GM19023 (cell line): ENCODE results near the gene HSP90B1.

Experiments used
- ATAC-seq: cut with Tn5 transposase; IDR thresholded peaks from one replicate; pipeline ENCODE4 v1.9.1; 2021; ENCODE audit warnings: mild to moderate bottlenecking, moderate library complexity; ENCODE audit not compliant: unreplicated experiment

HSP90B1 gene

GRCh38 chr12:103969391-103969790 is 39.2 kb downstream of the HSP90B1 start:
- ATAC-seq: no peak

- no peak for ATAC-seq
Observed at GRCh38 chr12:103973909-103974308, 43.7 kb downstream of the HSP90B1 start.

- ATAC-seq: no peak
Observed at GRCh38 chr12:103975368-103975767, 45.2 kb downstream of the HSP90B1 start.

GRCh38 chr12:103978384-103978982 is 48.3 kb downstream of the HSP90B1 start:
- ATAC-seq: no peak

GRCh38 chr12:103986829-103987228 is 56.6 kb downstream of the HSP90B1 start:
- no peak for ATAC-seq

GRCh38 chr12:103994235-103994634 is 64.0 kb downstream of the HSP90B1 start:
- ATAC-seq: no peak

- no peak for ATAC-seq
Observed at GRCh38 chr12:103996595-103996994, 66.4 kb downstream of the HSP90B1 start.

GRCh38 chr12:103997286-103997900 is 67.2 kb downstream of the HSP90B1 start:
- no peak for ATAC-seq
